OCI-LY1 (cell line): ENCODE measurements around the gene TAAR2.

Experiments
- H2AFZ ChIP-seq: fragments of 200-600 bp; sonication (generic), shearing (Covaris generic); 2 replicates; pipeline ENCODE4 v1.6.0; 2014; ENCODE audit warnings: antibody characterized with exemption, mild to moderate bottlenecking, low read length
- H3F3A ChIP-seq: fragments of 200-600 bp; sonication (generic), shearing (Covaris generic); 2 replicates; pipeline ENCODE4 v1.6.0; 2014; ENCODE audit warnings: mild to moderate bottlenecking, antibody characterized with exemption, low read length, moderate library complexity; ENCODE audit not compliant: insufficient read depth
- H3K27ac ChIP-seq: fragments of 200-600 bp; sonication (generic); 2 replicates; pipeline ENCODE4 v1.5.1; 2014; ENCODE audit warnings: low read length, mixed run types, mild to moderate bottlenecking, low read depth; ENCODE audit not compliant: poor library complexity, severe bottlenecking
- H3K27me3 ChIP-seq: fragments of 200-600 bp; sonication (generic); 2 replicates; pipeline ENCODE4 v1.6.0; 2014; ENCODE audit warnings: antibody characterized with exemption, mild to moderate bottlenecking, low read length, moderate library complexity; ENCODE audit not compliant: insufficient read depth
- H3K36me3 ChIP-seq: fragments of 200-600 bp; sonication (generic); 2 replicates; pipeline ENCODE4 v1.6.1; 2014; ENCODE audit warnings: mild to moderate bottlenecking, antibody characterized with exemption, low read length, moderate library complexity, mixed read lengths; ENCODE audit not compliant: insufficient read depth
- H3K4me1 ChIP-seq: fragments of 200-600 bp; sonication (generic); 2 replicates; pipeline ENCODE4 v1.5.1; 2014; ENCODE audit warnings: mild to moderate bottlenecking, low read length, moderate library complexity; ENCODE audit not compliant: insufficient read depth, severe bottlenecking
- H3K4me2 ChIP-seq: fragments of 200-600 bp; sonication (generic), shearing (Covaris generic); 2 replicates; pipeline ENCODE4 v1.6.1; 2014; ENCODE audit warnings: low read length
- H3K4me3 ChIP-seq: fragments of 200-600 bp; sonication (generic); 2 replicates; pipeline ENCODE4 v1.5.1; 2014; ENCODE audit warnings: low read length, low read depth, mild to moderate bottlenecking, mixed read lengths; ENCODE audit not compliant: poor library complexity, severe bottlenecking
- H3K79me2 ChIP-seq: fragments of 200-600 bp; shearing (Covaris generic); 2 replicates; pipeline ENCODE4 v1.6.1; 2016; ENCODE audit warnings: mixed run types, low read length, mixed read lengths; ENCODE audit not compliant: insufficient read depth
- H3K9ac ChIP-seq: fragments of 200-600 bp; sonication (generic), shearing (Covaris generic); 2 replicates; pipeline ENCODE4 v1.6.1; 2014; ENCODE audit warnings: mild to moderate bottlenecking, low read length, mixed read lengths
- H3K9me2 ChIP-seq: fragments of 200-600 bp; sonication (generic), shearing (Covaris generic); 2 replicates; pipeline ENCODE4 v1.6.1; 2014; ENCODE audit warnings: low read depth, mild to moderate bottlenecking, low read length, mixed read lengths
- H3K9me3 ChIP-seq: fragments of 200-600 bp; shearing (Covaris generic); 2 replicates; pipeline ENCODE4 v1.6.1; 2014; ENCODE audit warnings: low read length, mixed read lengths
- H4K20me1 ChIP-seq: fragments of 200-600 bp; sonication (generic), shearing (Covaris generic); 2 replicates; pipeline ENCODE4 v1.6.0; 2016; ENCODE audit warnings: mild to moderate bottlenecking, low read length; ENCODE audit not compliant: insufficient read depth
- EZH2 ChIP-seq: fragments of 200-600 bp; sonication (generic), shearing (Covaris generic); IDR thresholded peaks from 2 replicates; pipeline ENCODE4 v1.8.0; 2017; ENCODE audit warnings: borderline replicate concordance, mixed run types, mild to moderate bottlenecking, antibody characterized with exemption, low read length, moderate library complexity, mixed read lengths
- TF ChIP-seq, protein P1 (sequence below): fragments of 200-600 bp; sonication (generic), shearing (Covaris generic); IDR thresholded peaks from 2 replicates; pipeline ENCODE4 v1.5.1; 2017; ENCODE audit warnings: mild to moderate bottlenecking, antibody characterized with exemption, low read length, moderate library complexity, mixed read lengths

Gene TAAR2

DNA sequence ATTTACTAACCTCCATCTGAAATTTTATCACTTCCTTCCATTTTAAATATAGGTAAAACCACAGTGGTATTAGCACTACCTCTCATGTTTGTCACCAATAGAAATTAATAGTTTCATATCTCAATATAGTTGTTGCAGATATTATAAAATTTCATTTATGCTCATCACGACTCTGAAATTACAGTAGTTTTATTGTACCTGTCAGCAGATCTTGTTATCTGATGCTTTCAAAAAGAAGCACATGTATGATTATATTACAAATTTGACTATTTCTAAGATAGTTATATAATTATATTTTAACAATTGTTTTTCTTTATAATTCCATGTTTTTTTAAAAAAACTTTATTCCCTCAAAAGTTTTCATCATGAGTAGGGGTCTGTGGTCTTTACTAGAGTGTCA is 39.4 kb downstream of the TAAR2 start:
- no peak overlapping the region for H3K27ac ChIP-seq
- no peak overlapping the region for H3K4me3 ChIP-seq
- H2AFZ ChIP-seq, result no peak overlapping the region
- H3K36me3 ChIP-seq, result no peaks in the 10 kb centered on the region
- H4K20me1 ChIP-seq, result no peaks in the 10 kb centered on the region
- no peaks in the 10 kb centered on the region for H3K27me3 ChIP-seq
- no peaks in the 10 kb centered on the region for H3K9me2 ChIP-seq
- TF ChIP-seq, protein P1, sequence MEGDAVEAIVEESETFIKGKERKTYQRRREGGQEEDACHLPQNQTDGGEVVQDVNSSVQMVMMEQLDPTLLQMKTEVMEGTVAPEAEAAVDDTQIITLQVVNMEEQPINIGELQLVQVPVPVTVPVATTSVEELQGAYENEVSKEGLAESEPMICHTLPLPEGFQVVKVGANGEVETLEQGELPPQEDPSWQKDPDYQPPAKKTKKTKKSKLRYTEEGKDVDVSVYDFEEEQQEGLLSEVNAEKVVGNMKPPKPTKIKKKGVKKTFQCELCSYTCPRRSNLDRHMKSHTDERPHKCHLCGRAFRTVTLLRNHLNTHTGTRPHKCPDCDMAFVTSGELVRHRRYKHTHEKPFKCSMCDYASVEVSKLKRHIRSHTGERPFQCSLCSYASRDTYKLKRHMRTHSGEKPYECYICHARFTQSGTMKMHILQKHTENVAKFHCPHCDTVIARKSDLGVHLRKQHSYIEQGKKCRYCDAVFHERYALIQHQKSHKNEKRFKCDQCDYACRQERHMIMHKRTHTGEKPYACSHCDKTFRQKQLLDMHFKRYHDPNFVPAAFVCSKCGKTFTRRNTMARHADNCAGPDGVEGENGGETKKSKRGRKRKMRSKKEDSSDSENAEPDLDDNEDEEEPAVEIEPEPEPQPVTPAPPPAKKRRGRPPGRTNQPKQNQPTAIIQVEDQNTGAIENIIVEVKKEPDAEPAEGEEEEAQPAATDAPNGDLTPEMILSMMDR, result no peak
- no peak for TF ChIP-seq EZH2
- no peaks in the 10 kb centered on the region for H3K9me3 ChIP-seq
- H3F3A ChIP-seq, result no peaks in the 10 kb centered on the region
- no peak overlapping the region for H3K9ac ChIP-seq
- no peak overlapping the region for H3K4me2 ChIP-seq
- no peaks in the 10 kb centered on the region for H3K79me2 ChIP-seq
- no peaks in the 10 kb centered on the region for H3K4me1 ChIP-seq

DNA sequence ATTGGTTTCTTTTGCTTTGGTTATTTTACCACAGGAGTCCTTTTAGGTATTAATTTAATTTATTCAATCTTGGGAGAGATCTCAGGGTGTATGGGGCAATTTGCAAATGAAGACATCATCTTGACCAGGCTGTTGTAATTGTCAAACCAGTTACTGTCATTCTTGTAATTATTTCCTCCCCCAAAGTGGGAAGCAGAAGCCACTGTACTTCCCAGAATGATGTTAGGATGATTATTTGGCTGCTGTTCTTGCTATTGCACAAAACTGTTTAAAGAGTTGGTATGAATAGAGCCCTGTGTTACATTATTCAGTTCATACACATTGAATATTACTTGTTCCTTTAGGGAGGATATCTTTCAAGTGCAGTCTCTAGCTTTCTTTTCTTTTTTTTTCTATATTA is 52.3 kb downstream of the TAAR2 start:
- Histone ChIP-seq H3K4me1 (no peaks in the 10 kb centered on the region), H3K4me3 (no peak overlapping the region), H3K9ac (no peak overlapping the region), H3K79me2 (no peaks in the 10 kb centered on the region), H3F3A (no peaks in the 10 kb centered on the region), H2AFZ (no peak overlapping the region), H3K9me2 (no peaks in the 10 kb centered on the region), H3K4me2 (no peak overlapping the region), H3K27ac (no peak overlapping the region), H3K27me3 (no peaks in the 10 kb centered on the region), H3K36me3 (no peaks in the 10 kb centered on the region), H3K9me3 (no peaks in the 10 kb centered on the region), H4K20me1 (no peaks in the 10 kb centered on the region)
- TF ChIP-seq, protein P1, result no peak
- no peak for TF ChIP-seq EZH2

DNA sequence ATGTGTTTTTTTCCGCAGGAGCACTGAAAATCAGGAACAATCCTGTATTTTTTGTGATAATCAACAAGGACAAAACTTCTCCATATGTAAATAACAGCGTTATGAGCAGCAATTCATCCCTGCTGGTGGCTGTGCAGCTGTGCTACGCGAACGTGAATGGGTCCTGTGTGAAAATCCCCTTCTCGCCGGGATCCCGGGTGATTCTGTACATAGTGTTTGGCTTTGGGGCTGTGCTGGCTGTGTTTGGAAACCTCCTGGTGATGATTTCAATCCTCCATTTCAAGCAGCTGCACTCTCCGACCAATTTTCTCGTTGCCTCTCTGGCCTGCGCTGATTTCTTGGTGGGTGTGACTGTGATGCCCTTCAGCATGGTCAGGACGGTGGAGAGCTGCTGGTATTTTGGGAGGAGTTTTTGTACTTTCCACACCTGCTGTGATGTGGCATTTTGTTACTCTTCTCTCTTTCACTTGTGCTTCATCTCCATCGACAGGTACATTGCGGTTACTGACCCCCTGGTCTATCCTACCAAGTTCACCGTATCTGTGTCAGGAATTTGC is 53.8 kb downstream of the TAAR2 start, which contains the start of gene TAAR6:
TSS of gene TAAR6 (plus strand) at position 102 of the 557 bp plus-strand sequence. CDS start at position 102, 0 bp downstream.
- Histone ChIP-seq H3F3A (no peaks in the 10 kb centered on the region), H3K9me3 (no peaks in the 10 kb centered on the region), H3K4me1 (no peaks in the 10 kb centered on the region), H3K79me2 (no peaks in the 10 kb centered on the region), H3K4me3 (no peak within 1 kb of the TSS), H3K9ac (no peak within 1 kb of the TSS), H3K4me2 (no peak within 1 kb of the TSS), H3K27me3 (no peaks in the 10 kb centered on the region), H2AFZ (no peak within 1 kb of the TSS), H3K9me2 (no peaks in the 10 kb centered on the region), H3K27ac (no peak within 1 kb of the TSS), H3K36me3 (no peaks in the 10 kb centered on the region), H4K20me1 (no peaks in the 10 kb centered on the region)
- TF ChIP-seq, protein P1, result no peak
- TF ChIP-seq EZH2, result no peak
